ENCODE data around the gene SETD9.

Gene SETD9

GRCh38 chr5:56941981-56942380 is 32.6 kb downstream of the SETD9 start:
- no peak for DNase-seq

- DNase-seq = no peak
Measured at GRCh38 chr5:56947052-56947451, 37.7 kb downstream of the SETD9 start.

DNA sequence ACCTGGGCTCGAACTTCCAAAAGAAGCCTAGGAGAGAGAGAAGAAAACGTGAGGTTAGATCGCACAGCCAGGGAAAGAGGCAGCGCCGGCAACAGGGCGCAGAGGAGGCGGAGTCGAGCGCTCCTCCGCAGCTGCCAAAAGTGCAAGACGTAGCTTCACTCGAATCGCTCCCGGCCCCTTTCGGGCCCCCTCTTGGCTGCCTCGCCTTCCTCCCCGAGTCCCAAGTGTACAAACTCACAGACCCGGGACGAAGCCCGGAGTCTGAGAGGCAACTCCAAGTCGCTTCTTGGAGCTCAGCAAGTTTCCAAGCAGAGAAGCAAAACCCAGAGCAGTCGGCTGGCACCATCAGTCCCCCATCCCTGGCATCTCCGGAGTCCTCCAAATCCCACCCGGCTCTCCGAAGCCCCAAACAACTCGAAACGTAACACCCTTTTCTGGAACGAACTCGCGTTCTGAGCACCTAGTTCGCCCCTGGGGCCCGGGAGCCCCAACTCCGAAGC is 41.3 kb downstream of the SETD9 start:
- DNase-seq = no peak

- no peak for DNase-seq
Measured at GRCh38 chr5:56951126-56951945, 41.9 kb downstream of the SETD9 start.

- peak; percentile 67 for DNase-seq
Measured at GRCh38 chr5:56951946-56952691, 42.7 kb downstream of the SETD9 start, which contains the start of gene MIER3. TSS of gene MIER3 (minus strand) at chr5:56952123. CDS start at chr5:56952102, 21 bp downstream.

GRCh38 chr5:56954262-56954661 is 44.9 kb downstream of the SETD9 start:
- DNase-seq = no peak

DNA sequence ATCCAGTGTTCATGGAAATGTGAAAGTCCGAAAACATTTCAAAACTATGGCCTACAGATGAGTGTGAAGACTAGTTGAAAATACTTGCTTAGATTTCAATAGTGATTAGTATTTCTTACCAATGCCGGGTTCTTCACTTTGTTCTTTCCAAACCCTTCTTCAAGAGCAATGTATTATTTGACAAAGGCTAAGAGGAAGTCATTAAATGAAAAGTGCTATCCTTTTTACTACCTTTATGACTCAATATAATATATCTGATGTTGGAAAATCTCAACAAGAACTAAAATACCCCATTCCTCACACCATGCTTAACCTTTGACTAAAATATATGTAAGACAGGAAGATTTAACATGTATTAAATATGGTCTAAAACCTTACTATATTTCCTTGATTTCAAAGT is 49.2 kb downstream of the SETD9 start:
- DNase-seq = no peak

DNA sequence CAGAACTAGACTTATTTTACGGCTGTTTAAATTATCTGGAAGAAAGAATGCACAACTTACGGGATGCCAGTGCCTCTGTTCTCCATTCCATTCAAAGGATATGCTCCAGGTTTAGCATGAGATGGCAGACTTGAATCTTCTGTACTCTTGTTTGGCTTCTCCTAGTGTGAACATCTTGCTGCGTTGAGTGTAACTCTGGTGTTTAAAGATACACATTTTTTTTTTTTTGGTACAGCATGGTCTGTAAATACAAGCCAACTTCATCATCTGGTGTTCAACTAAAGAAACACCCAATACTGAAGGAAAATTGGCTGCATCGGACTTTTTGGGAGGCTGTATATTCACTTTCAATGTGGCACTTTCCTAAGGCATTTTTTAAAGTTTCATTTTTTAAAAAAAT is 49.9 kb downstream of the SETD9 start:
- no peak for DNase-seq

GRCh38 chr5:56961746-56962145 is 52.4 kb downstream of the SETD9 start:
- no peak for DNase-seq

- DNase-seq = no peak
Measured at GRCh38 chr5:56962286-56962685, 52.9 kb downstream of the SETD9 start.

- no peak for DNase-seq
Measured at GRCh38 chr5:56963246-56963645, 53.9 kb downstream of the SETD9 start.

GRCh38 chr5:56964173-56964572 is 54.8 kb downstream of the SETD9 start:
- no peak for DNase-seq
